ENCODE results near the gene RBM42. TPM values are rescaled to one million over a fixed set of nuclear protein-coding genes. Genes with fewer than 3 reads are reported as not detected.

RBM42 gene
- total RNA-seq, 1 donor from 2014 or later = 114 TPM

- no peak for DNase-seq (ENCODE audit: low read depth)
- no peak for TF ChIP-seq CTCF (conservative IDR thresholded peaks at IDR 0.05; ENCODE audit: low read depth, low read length)
- no peak overlapping the region for H3K4me3 ChIP-seq (ENCODE audit: low read depth, low read length)
These were observed 36.3 kb downstream of the RBM42 start for GRCh38 chr19:35665157-35665556.

GRCh38 chr19:35665604-35666003 lies 36.8 kb downstream of the RBM42 start:
- no peak overlapping the region for H3K4me3 ChIP-seq (ENCODE audit: low read depth, low read length)
- DNase-seq (ENCODE audit: low read depth) = no peak
- TF ChIP-seq CTCF (conservative IDR thresholded peaks at IDR 0.05; ENCODE audit: low read depth, low read length) = no peak

GRCh38 chr19:35666251-35666913 lies 37.5 kb downstream of the RBM42 start, which contains the start of gene UPK1A:
Gene UPK1A (plus strand): TSS chr19:35666517. CDS start chr19:35666813, 296 bp downstream.
- H3K4me3 ChIP-seq (ENCODE audit: low read depth, low read length) = no peak within 1 kb of the TSS
- no peak for DNase-seq (ENCODE audit: low read depth)
- TF ChIP-seq CTCF (conservative IDR thresholded peaks at IDR 0.05; ENCODE audit: low read depth, low read length) = no peak

- no peak for DNase-seq (ENCODE audit: low read depth)
- no peak for TF ChIP-seq CTCF (conservative IDR thresholded peaks at IDR 0.05; ENCODE audit: low read depth, low read length)
- H3K4me3 ChIP-seq (ENCODE audit: low read depth, low read length) = no peak overlapping the region
These were observed 40.7 kb downstream of the RBM42 start for GRCh38 chr19:35669566-35669965.

- TF ChIP-seq CTCF (conservative IDR thresholded peaks at IDR 0.05; ENCODE audit: low read depth, low read length) = no peak
- DNase-seq (ENCODE audit: low read depth) = no peak
- H3K4me3 ChIP-seq (ENCODE audit: low read depth, low read length) = no peak overlapping the region
These were observed 41.1 kb downstream of the RBM42 start for GRCh38 chr19:35669974-35670373.

- no peak for DNase-seq (ENCODE audit: low read depth)
- H3K4me3 ChIP-seq (ENCODE audit: low read depth, low read length) = no peak overlapping the region
These were observed 41.9 kb downstream of the RBM42 start for GRCh38 chr19:35670686-35671085.

More at GRCh38 chr19:35670686-35671085, 41.9 kb downstream of the RBM42 start:
- TF ChIP-seq CTCF (conservative IDR thresholded peaks at IDR 0.05; ENCODE audit: low read depth, low read length) = no peak

Measured in epithelial cell of proximal tubule (primary cell).